WTC11 (cell line): ENCODE measurements around the gene KAT6B. TPM values are rescaled to one million over a fixed set of nuclear protein-coding genes. Genes with fewer than 3 reads are reported as not detected.

Experiments
- ATAC-seq: fragments of 200-7000 bp; cut with Tn5 transposase; 2 replicates; pipeline ENCODE4 v1.10.0; 2021; ENCODE audit warnings: mild to moderate bottlenecking, moderate library complexity
- CTCF ChIA-PET: fragments of 300-600 bp; sonication (Branson Sonifier 250); formaldehyde crosslinking; loops from one replicate; lab custom pipeline; 2021; ENCODE audit warnings: antibody characterized with exemption; lab: Charles Lee
- POLR2A ChIA-PET: fragments of 350-600 bp; sonication (Branson Sonifier 250); formaldehyde crosslinking; loops from one replicate; lab custom pipeline; 2021; ENCODE audit warnings: antibody characterized with exemption; lab: Charles Lee
- DNase-seq: peaks from one replicate; pipeline ENCODE4 v3.0.0; 2021; ENCODE audit warnings: low spot score
- H3K27ac Mint-ChIP-seq: 2 replicates; pipeline ENCODE4 v1.8.0; 2021; ENCODE audit warnings: mixed read lengths
- H3K27me3 Mint-ChIP-seq: 2 replicates; pipeline ENCODE4 v1.8.0; 2021; ENCODE audit warnings: low read depth, mild to moderate bottlenecking, moderate library complexity, mixed read lengths
- H3K36me3 Mint-ChIP-seq: 2 replicates; pipeline ENCODE4 v1.8.0; 2021; ENCODE audit warnings: mixed read lengths
- H3K4me1 Mint-ChIP-seq: 2 replicates; pipeline ENCODE4 v1.8.0; 2022; ENCODE audit warnings: mixed read lengths
- H3K4me3 Mint-ChIP-seq: 2 replicates; pipeline ENCODE4 v1.8.0; 2021; ENCODE audit warnings: mild to moderate bottlenecking, moderate library complexity, mixed read lengths
- H3K9me3 Mint-ChIP-seq: 2 replicates; pipeline ENCODE4 v1.8.0; 2021; ENCODE audit warnings: mixed read lengths
- CDX4 ChIP-seq: fragments of 250-450 bp; sonication (Bioruptor Pico); IDR thresholded peaks from 2 replicates; pipeline ENCODE4 v1.9.0; 2021; ENCODE audit warnings: moderate library complexity, mild to moderate bottlenecking, inconsistent platforms, borderline replicate concordance
- CREB1 ChIP-seq: sonication (generic); formaldehyde crosslinking; IDR thresholded peaks from 2 replicates; pipeline ENCODE4 v1.8.0; 2023; ENCODE audit warnings: mild to moderate bottlenecking, missing genetic modification reagents
- CTCF ChIP-seq: fragments of 200-600 bp; IDR thresholded peaks from 2 replicates; pipeline ENCODE4 v1.8.0; 2022; ENCODE audit warnings: antibody characterized with exemption
- E2F1 ChIP-seq: sonication (generic); formaldehyde crosslinking; IDR thresholded peaks from 2 replicates; pipeline ENCODE4 v1.8.0; 2022; ENCODE audit warnings: mild to moderate bottlenecking, missing genetic modification reagents
- E2F5 ChIP-seq: sonication (generic); formaldehyde crosslinking; IDR thresholded peaks from 2 replicates; pipeline ENCODE4 v1.8.1; 2022; ENCODE audit warnings: mild to moderate bottlenecking, moderate library complexity, missing genetic modification reagents
- ERG ChIP-seq: fragments of 250-450 bp; sonication (Bioruptor Pico); IDR thresholded peaks from 2 replicates; pipeline ENCODE4 v1.8.0; 2021; ENCODE audit warnings: mild to moderate bottlenecking
- ESRRA ChIP-seq: sonication (generic); formaldehyde crosslinking; IDR thresholded peaks from 2 replicates; pipeline ENCODE4 v1.8.1; 2022; ENCODE audit warnings: mild to moderate bottlenecking, missing genetic modification reagents, borderline replicate concordance
- FOXK1 ChIP-seq: sonication (generic); formaldehyde crosslinking; IDR thresholded peaks from 2 replicates; pipeline ENCODE4 v1.8.0; 2022; ENCODE audit warnings: mild to moderate bottlenecking, moderate library complexity, missing genetic modification reagents
- FOXP1 ChIP-seq: sonication (generic); formaldehyde crosslinking; IDR thresholded peaks from 2 replicates; pipeline ENCODE4 v1.8.0; 2022; ENCODE audit warnings: missing genetic modification reagents, mild to moderate bottlenecking, moderate library complexity, borderline replicate concordance
- GTF2I ChIP-seq: fragments of 250-450 bp; sonication (Bioruptor Pico); conservative IDR thresholded peaks from 2 replicates; pipeline ENCODE4 v1.4.0; 2021; ENCODE audit warnings: mild to moderate bottlenecking
- HMGA2 ChIP-seq: fragments of 250-450 bp; sonication (Bioruptor Pico); IDR thresholded peaks from 2 replicates; pipeline ENCODE4 v1.4.0; 2021; ENCODE audit warnings: mild to moderate bottlenecking, moderate library complexity
- KAT7 ChIP-seq: sonication (generic); formaldehyde crosslinking; IDR thresholded peaks from 2 replicates; pipeline ENCODE4 v1.8.1; 2023; ENCODE audit warnings: missing genetic modification reagents, mild to moderate bottlenecking, borderline replicate concordance
- MAX ChIP-seq: sonication (generic); formaldehyde crosslinking; IDR thresholded peaks from 2 replicates; pipeline ENCODE4 v1.8.0; 2022; ENCODE audit warnings: mild to moderate bottlenecking, missing genetic modification reagents
- MLX ChIP-seq: sonication (generic); formaldehyde crosslinking; IDR thresholded peaks from 2 replicates; pipeline ENCODE4 v1.8.1; 2023; ENCODE audit warnings: mild to moderate bottlenecking, missing genetic modification reagents, moderate library complexity
- NFE2L1 ChIP-seq: sonication (generic); formaldehyde crosslinking; IDR thresholded peaks from 2 replicates; pipeline ENCODE4 v1.8.1; 2023; ENCODE audit warnings: missing genetic modification reagents
- OVOL2 ChIP-seq: fragments of 250-450 bp; sonication (Bioruptor Pico); IDR thresholded peaks from 2 replicates; pipeline ENCODE4 v1.9.0; 2021; ENCODE audit warnings: mild to moderate bottlenecking, borderline replicate concordance
- PREB ChIP-seq: sonication (generic); formaldehyde crosslinking; IDR thresholded peaks from 2 replicates; pipeline ENCODE4 v1.8.1; 2022; ENCODE audit warnings: mild to moderate bottlenecking, missing genetic modification reagents, moderate library complexity, borderline replicate concordance
- TEAD1 ChIP-seq: sonication (generic); formaldehyde crosslinking; IDR thresholded peaks from 2 replicates; pipeline ENCODE4 v1.8.0; 2022; ENCODE audit warnings: mild to moderate bottlenecking, missing genetic modification reagents
- ZNF121 ChIP-seq: sonication (generic); formaldehyde crosslinking; IDR thresholded peaks from 2 replicates; pipeline ENCODE4 v1.8.0; 2023; ENCODE audit warnings: missing genetic modification reagents
- ZNF138 ChIP-seq: sonication (generic); formaldehyde crosslinking; conservative IDR thresholded peaks from 2 replicates; pipeline ENCODE4 v1.8.1; 2022; ENCODE audit warnings: mild to moderate bottlenecking, moderate library complexity, missing genetic modification reagents
- ZNF219 ChIP-seq: sonication (generic); formaldehyde crosslinking; IDR thresholded peaks from 2 replicates; pipeline ENCODE4 v1.8.0; 2023; ENCODE audit warnings: missing genetic modification reagents, mild to moderate bottlenecking, borderline replicate concordance
- ZNF317 ChIP-seq: sonication (generic); formaldehyde crosslinking; IDR thresholded peaks from 2 replicates; pipeline ENCODE4 v1.8.1; 2023; ENCODE audit warnings: low read depth, mild to moderate bottlenecking, moderate library complexity, missing genetic modification reagents, borderline replicate concordance
- ZNF416 ChIP-seq: fragments of 250-450 bp; sonication (Bioruptor Pico); IDR thresholded peaks from 2 replicates; pipeline ENCODE4 v1.9.0; 2021; ENCODE audit warnings: mild to moderate bottlenecking, inconsistent platforms
- ZNF423 ChIP-seq: fragments of 250-450 bp; sonication (Bioruptor Pico); IDR thresholded peaks from 2 replicates; pipeline ENCODE4 v2.1.2; 2022; ENCODE audit warnings: mild to moderate bottlenecking, moderate library complexity
- ZNF512 ChIP-seq: sonication (generic); formaldehyde crosslinking; IDR thresholded peaks from 2 replicates; pipeline ENCODE4 v1.8.1; 2022; ENCODE audit warnings: missing genetic modification reagents, borderline replicate concordance
- total RNA-seq: library from RNA; stranded (reverse); gene quantifications from 3 replicates; pipeline ENCODE4 v1.2.3, GENCODE V29; 2021

Gene KAT6B
- total RNA-seq, 1 experiment from 2014 or later = 18.5 TPM

GRCh38 chr10:75032119-75032518 lies 205.7 kb downstream of the KAT6B start:
- no peaks in the 10 kb centered on the region for H3K27me3 Mint-ChIP-seq
- ATAC-seq (no peak), DNase-seq (no peak)
- no peak overlapping the region for H3K27ac Mint-ChIP-seq
- ChIA-PET POLR2A (no interaction called here), CTCF (no interaction called here)
- no peak overlapping the region for H3K4me3 Mint-ChIP-seq
- H3K36me3 Mint-ChIP-seq = peaks cover 20% of the 10 kb centered on the region
- TF ChIP-seq CREB1 (no peak), E2F5 (CRISPR knock-in tag) (no peak), ZNF416 (no peak), KAT7 (CRISPR knock-in tag) (no peak), TEAD1 (no peak), ZNF121 (CRISPR knock-in tag) (no peak), PREB (CRISPR knock-in tag) (no peak), ZNF138 (CRISPR knock-in tag) (no peak), MAX (CRISPR knock-in tag) (no peak), NFE2L1 (CRISPR knock-in tag) (no peak), CDX4 (no peak), GTF2I (no peak), ZNF317 (CRISPR knock-in tag) (no peak), ZNF423 (no peak), CTCF (no peak), OVOL2 (CRISPR knock-in tag) (no peak), ZNF219 (CRISPR knock-in tag) (no peak), ESRRA (no peak)
- H3K4me1 Mint-ChIP-seq = peaks cover 7% of the 10 kb centered on the region; the same call in 1 of the 2 replicates
- no peaks in the 10 kb centered on the region for H3K9me3 Mint-ChIP-seq

GRCh38 chr10:75032813-75033212 lies 206.4 kb downstream of the KAT6B start:
- ATAC-seq = no peak
- CTCF ChIA-PET = no interaction called here
- no peaks in the 10 kb centered on the region for H3K9me3 Mint-ChIP-seq
- H3K4me1 Mint-ChIP-seq = peaks cover 7% of the 10 kb centered on the region; the same call in 1 of the 2 replicates
- DNase-seq = no peak
- no peak overlapping the region for H3K27ac Mint-ChIP-seq
- peaks cover 20% of the 10 kb centered on the region for H3K36me3 Mint-ChIP-seq
- no peak overlapping the region for H3K4me3 Mint-ChIP-seq
- no peaks in the 10 kb centered on the region for H3K27me3 Mint-ChIP-seq
- POLR2A ChIA-PET = no interaction called here
- TF ChIP-seq ZNF219 (CRISPR knock-in tag) = no peak
- TF ChIP-seq E2F1 (CRISPR knock-in tag) = no peak
- no peak for TF ChIP-seq MLX (CRISPR knock-in tag)
- TF ChIP-seq ZNF138 (CRISPR knock-in tag) = no peak
- TF ChIP-seq FOXP1 (CRISPR knock-in tag) = no peak
- no peak for TF ChIP-seq HMGA2 (CRISPR knock-in tag)
- TF ChIP-seq ZNF416 = no peak
- TF ChIP-seq FOXK1 (CRISPR knock-in tag) = no peak
- TF ChIP-seq ERG (CRISPR knock-in tag) = no peak
- no peak for TF ChIP-seq ZNF512 (CRISPR knock-in tag)
- TF ChIP-seq, all 79 proteins: peak for 0
